Measurements from ENCODE around the gene SLC18A3.

The SLC18A3 gene

GRCh38 chr10:49649294-49649693 lies 39.2 kb downstream of the SLC18A3 start:
- WGBS (ENCODE audit: insufficient coverage), result 19% methylated on average over 16 of the region's 17 CpGs
- no peak for DNase-seq
- ChIA-PET POLR2A (no interaction called here), CTCF (interaction anchor here (1.1 to 1.3 kb wide), 2 partner anchors 9 to 11 kb away, joined by 3 to 4 read pairs; no protein-coding TSS in a partner anchor)
- peaks cover 0 to 2% (median 0%) of the 10 kb centered on the region in 4 experiments for H3K4me1 ChIP-seq (ENCODE audit: control extremely low read depth in 1 of 4, control insufficient read depth in 4 of 4, insufficient read depth in 4 of 4, low read length in 3 of 4)
- no peak overlapping the region for H3K27ac ChIP-seq (ENCODE audit: insufficient read depth in 1 of 2, low read depth in 1 of 2, low read length in 2 of 2, poor library complexity in 1 of 2, severe bottlenecking in 2 of 2)
- H3K9me3 ChIP-seq (ENCODE audit: control extremely low read depth in 1 of 5, control insufficient read depth in 4 of 5, insufficient read depth in 2 of 5, low read depth in 1 of 5, low read length in 4 of 5), result no peaks in the 10 kb centered on the region
- H3K4me3 ChIP-seq (ENCODE audit: control insufficient read depth in 1 of 7, extremely low read depth in 1 of 7, insufficient read depth in 4 of 7, low read depth in 2 of 7, low read length in 6 of 7), result no peak overlapping the region
- no peaks in the 10 kb centered on the region for H3K36me3 ChIP-seq (ENCODE audit: control insufficient read depth in 4 of 4, insufficient read depth in 4 of 4, low read length in 3 of 4)
- H3K27me3 ChIP-seq (replicated peaks in 2 of 5; ENCODE audit: control insufficient read depth in 4 of 5, insufficient read depth in 5 of 5, low read length in 4 of 5), result peaks cover 0 to 76% (median 15%) of the 10 kb centered on the region in 5 experiments

GRCh38 chr10:49649936-49650723 lies 40.0 kb downstream of the SLC18A3 start:
- Histone ChIP-seq H3K4me3 (ENCODE audit: control insufficient read depth in 1 of 7, extremely low read depth in 1 of 7, insufficient read depth in 4 of 7, low read depth in 2 of 7, low read length in 6 of 7) (no peak overlapping the region), H3K4me1 (ENCODE audit: control extremely low read depth in 1 of 4, control insufficient read depth in 4 of 4, insufficient read depth in 4 of 4, low read length in 3 of 4) (peaks cover 0 to 2% (median 0%) of the 10 kb centered on the region in 4 experiments), H3K36me3 (ENCODE audit: control insufficient read depth in 4 of 4, insufficient read depth in 4 of 4, low read length in 3 of 4) (no peaks in the 10 kb centered on the region), H3K9me3 (ENCODE audit: control extremely low read depth in 1 of 5, control insufficient read depth in 4 of 5, insufficient read depth in 2 of 5, low read depth in 1 of 5, low read length in 4 of 5) (no peaks in the 10 kb centered on the region), H3K27me3 (replicated peaks in 2 of 5; ENCODE audit: control insufficient read depth in 4 of 5, insufficient read depth in 5 of 5, low read length in 4 of 5) (peaks cover 0 to 76% (median 17%) of the 10 kb centered on the region in 5 experiments), H3K27ac (ENCODE audit: insufficient read depth in 1 of 2, low read depth in 1 of 2, low read length in 2 of 2, poor library complexity in 1 of 2, severe bottlenecking in 2 of 2) (no peak overlapping the region)
- POLR2A ChIA-PET, result no interaction called here
- DNase-seq, result no peak
- CTCF ChIA-PET, result interaction anchor here (1.1 to 1.3 kb wide), 2 partner anchors 10 kb away, joined by 3 to 4 read pairs; no protein-coding TSS in a partner anchor
- WGBS (ENCODE audit: insufficient coverage), result 74% methylated on average over 8 of the region's 8 CpGs

- no peaks in the 10 kb centered on the region for H3K36me3 ChIP-seq (ENCODE audit: control insufficient read depth in 4 of 4, insufficient read depth in 4 of 4, low read length in 3 of 4)
- peaks cover 0 to 77% (median 17%) of the 10 kb centered on the region in 5 experiments for H3K27me3 ChIP-seq (replicated peaks in 2 of 5; ENCODE audit: control insufficient read depth in 4 of 5, insufficient read depth in 5 of 5, low read length in 4 of 5)
- no peaks in the 10 kb centered on the region for H3K9me3 ChIP-seq (ENCODE audit: control extremely low read depth in 1 of 5, control insufficient read depth in 4 of 5, insufficient read depth in 2 of 5, low read depth in 1 of 5, low read length in 4 of 5)
- CTCF ChIA-PET, result interaction anchor here (1.3 kb wide), 1 partner anchor 9 kb away, joined by 4 read pairs; no protein-coding TSS in a partner anchor
- H3K27ac ChIP-seq (ENCODE audit: insufficient read depth in 1 of 2, low read depth in 1 of 2, low read length in 2 of 2, poor library complexity in 1 of 2, severe bottlenecking in 2 of 2), result no peak overlapping the region
- 100% methylated on average over 1 of the region's 1 CpG for WGBS (ENCODE audit: insufficient coverage)
- no peak for DNase-seq
- H3K4me1 ChIP-seq (ENCODE audit: control extremely low read depth in 1 of 4, control insufficient read depth in 4 of 4, insufficient read depth in 4 of 4, low read length in 3 of 4), result peaks cover 0 to 2% (median 0%) of the 10 kb centered on the region in 4 experiments
- no peak overlapping the region for H3K4me3 ChIP-seq (ENCODE audit: control insufficient read depth in 1 of 7, extremely low read depth in 1 of 7, insufficient read depth in 4 of 7, low read depth in 2 of 7, low read length in 6 of 7)
- POLR2A ChIA-PET, result no interaction called here
These were observed 40.6 kb downstream of the SLC18A3 start for GRCh38 chr10:49650724-49651034.

- no peaks in the 10 kb centered on the region for H3K9me3 ChIP-seq (ENCODE audit: control extremely low read depth in 1 of 5, control insufficient read depth in 4 of 5, insufficient read depth in 2 of 5, low read depth in 1 of 5, low read length in 4 of 5)
- no peak for DNase-seq
- H3K27me3 ChIP-seq (replicated peaks in 2 of 5; ENCODE audit: control insufficient read depth in 4 of 5, insufficient read depth in 5 of 5, low read length in 4 of 5), result peaks cover 0 to 78% (median 17%) of the 10 kb centered on the region in 5 experiments
- WGBS (ENCODE audit: insufficient coverage), result 96% methylated on average over 15 of the region's 15 CpGs
- H3K27ac ChIP-seq (ENCODE audit: insufficient read depth in 1 of 2, low read depth in 1 of 2, low read length in 2 of 2, poor library complexity in 1 of 2, severe bottlenecking in 2 of 2), result no peak overlapping the region
- H3K36me3 ChIP-seq (ENCODE audit: control insufficient read depth in 4 of 4, insufficient read depth in 4 of 4, low read length in 3 of 4), result no peaks in the 10 kb centered on the region
- H3K4me1 ChIP-seq (ENCODE audit: control extremely low read depth in 1 of 4, control insufficient read depth in 4 of 4, insufficient read depth in 4 of 4, low read length in 3 of 4), result peaks cover 0 to 2% (median 0%) of the 10 kb centered on the region in 4 experiments
- ChIA-PET POLR2A (no interaction called here), CTCF (no interaction called here)
- no peak overlapping the region for H3K4me3 ChIP-seq (ENCODE audit: control insufficient read depth in 1 of 7, extremely low read depth in 1 of 7, insufficient read depth in 4 of 7, low read depth in 2 of 7, low read length in 6 of 7)
These were observed 41.1 kb downstream of the SLC18A3 start for GRCh38 chr10:49651039-49651835.

- WGBS (ENCODE audit: insufficient coverage), result 100% methylated on average over 1 of the region's 2 CpGs
- H3K36me3 ChIP-seq (ENCODE audit: control insufficient read depth in 4 of 4, insufficient read depth in 4 of 4, low read length in 3 of 4), result no peaks in the 10 kb centered on the region
- no peak overlapping the region for H3K27ac ChIP-seq (ENCODE audit: insufficient read depth in 1 of 2, low read depth in 1 of 2, low read length in 2 of 2, poor library complexity in 1 of 2, severe bottlenecking in 2 of 2)
- ChIA-PET POLR2A (no interaction called here), CTCF (no interaction called here)
- no peak for DNase-seq
- no peaks in the 10 kb centered on the region for H3K9me3 ChIP-seq (ENCODE audit: control extremely low read depth in 1 of 5, control insufficient read depth in 4 of 5, insufficient read depth in 2 of 5, low read depth in 1 of 5, low read length in 4 of 5)
- no peak overlapping the region for H3K4me3 ChIP-seq (ENCODE audit: control insufficient read depth in 1 of 7, extremely low read depth in 1 of 7, insufficient read depth in 4 of 7, low read depth in 2 of 7, low read length in 6 of 7)
- H3K27me3 ChIP-seq (replicated peaks in 2 of 5; ENCODE audit: control insufficient read depth in 4 of 5, insufficient read depth in 5 of 5, low read length in 4 of 5), result peaks cover 0 to 78% (median 17%) of the 10 kb centered on the region in 5 experiments
- H3K4me1 ChIP-seq (ENCODE audit: control extremely low read depth in 1 of 4, control insufficient read depth in 4 of 4, insufficient read depth in 4 of 4, low read length in 3 of 4), result peaks cover 0 to 2% (median 0%) of the 10 kb centered on the region in 4 experiments
These were observed 41.8 kb downstream of the SLC18A3 start for GRCh38 chr10:49651917-49652316.

GRCh38 chr10:49652421-49653272 lies 42.5 kb downstream of the SLC18A3 start:
- POLR2A ChIA-PET, result no interaction called here
- Histone ChIP-seq H3K9me3 (ENCODE audit: control extremely low read depth in 1 of 5, control insufficient read depth in 4 of 5, insufficient read depth in 2 of 5, low read depth in 1 of 5, low read length in 4 of 5) (no peaks in the 10 kb centered on the region), H3K4me3 (ENCODE audit: control insufficient read depth in 1 of 7, extremely low read depth in 1 of 7, insufficient read depth in 4 of 7, low read depth in 2 of 7, low read length in 6 of 7) (no peak overlapping the region), H3K27ac (ENCODE audit: insufficient read depth in 1 of 2, low read depth in 1 of 2, low read length in 2 of 2, poor library complexity in 1 of 2, severe bottlenecking in 2 of 2) (no peak overlapping the region), H3K4me1 (ENCODE audit: control extremely low read depth in 1 of 4, control insufficient read depth in 4 of 4, insufficient read depth in 4 of 4, low read length in 3 of 4) (peaks cover 0 to 2% (median 0%) of the 10 kb centered on the region in 4 experiments), H3K27me3 (replicated peaks in 2 of 5; ENCODE audit: control insufficient read depth in 4 of 5, insufficient read depth in 5 of 5, low read length in 4 of 5) (peaks cover 0 to 78% (median 15%) of the 10 kb centered on the region in 5 experiments), H3K36me3 (ENCODE audit: control insufficient read depth in 4 of 4, insufficient read depth in 4 of 4, low read length in 3 of 4) (no peaks in the 10 kb centered on the region)
- DNase-seq, result no peak
- WGBS (ENCODE audit: insufficient coverage), result 80% methylated on average over 12 of the region's 15 CpGs
- CTCF ChIA-PET, result no interaction called here
